Measurements from ENCODE around the gene HOXA4.

HOXA4 gene

GRCh38 chr7:27157702-27158431, 27.3 kb upstream of the HOXA4 start:
- DNase-seq, result no peak

DNA sequence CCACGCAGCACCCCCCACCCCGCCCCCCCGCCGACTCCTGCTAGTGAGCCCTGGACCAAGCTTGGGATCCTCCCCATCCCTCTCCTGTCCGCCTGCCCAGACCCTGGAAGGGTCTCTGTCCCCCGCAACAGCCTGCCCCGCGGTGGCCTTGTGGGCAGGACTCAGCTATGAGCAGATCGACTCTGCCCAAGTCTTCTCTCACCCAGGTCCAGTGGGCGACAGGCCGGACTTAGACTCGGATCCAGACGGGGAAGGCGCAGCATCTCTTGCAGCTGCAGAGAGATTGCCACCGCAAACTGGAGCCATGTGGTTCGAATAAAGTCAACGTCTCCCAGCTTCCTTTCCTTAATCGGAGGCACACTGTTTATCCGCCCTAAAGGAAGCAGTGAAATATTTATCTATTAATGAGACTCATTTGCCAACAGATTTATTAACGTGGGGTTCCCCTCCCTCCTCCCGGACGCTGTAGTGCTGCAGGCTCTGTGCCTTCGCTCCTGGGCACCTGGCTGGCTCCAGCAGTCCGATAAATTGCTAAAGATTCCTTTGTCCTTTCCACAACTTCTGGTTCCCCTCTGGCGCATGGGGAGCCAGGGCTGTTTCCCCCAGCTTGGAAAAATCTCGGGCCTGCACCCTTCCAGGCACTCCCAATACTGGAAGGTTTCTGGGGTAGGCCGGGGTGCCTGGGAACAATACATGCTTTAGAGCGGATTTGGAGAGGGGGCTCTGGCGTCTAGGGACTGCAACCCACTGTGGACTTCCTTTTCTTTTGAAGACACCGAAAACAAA, 26.6 kb upstream of the HOXA4 start:
- DNase-seq, result no peak

DNA sequence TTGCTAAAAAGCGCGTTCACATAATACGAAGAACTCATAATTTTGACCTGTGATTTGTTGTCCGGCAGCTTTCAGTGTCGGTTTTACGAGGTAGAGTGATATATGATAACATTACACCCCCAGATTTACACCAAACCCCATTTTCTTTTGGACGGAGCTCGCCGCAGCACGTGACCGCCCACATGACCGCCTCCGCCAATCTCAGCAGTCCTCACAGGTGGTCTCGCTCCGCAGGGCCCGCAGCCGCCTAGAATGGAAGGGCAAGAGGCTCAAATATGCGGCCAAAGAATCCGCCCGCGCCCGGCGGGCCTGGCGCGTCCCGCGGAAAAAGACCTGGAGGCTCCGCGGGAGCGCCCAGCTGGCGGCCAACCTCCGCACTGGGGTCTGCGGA, 25.9 kb upstream of the HOXA4 start, which contains the start of gene HOXA7:
HOXA7 (minus strand) TSS at position 168 of the 391 bp plus-strand sequence; CDS start at position 38, 130 bp downstream.
- no peak for DNase-seq

DNA sequence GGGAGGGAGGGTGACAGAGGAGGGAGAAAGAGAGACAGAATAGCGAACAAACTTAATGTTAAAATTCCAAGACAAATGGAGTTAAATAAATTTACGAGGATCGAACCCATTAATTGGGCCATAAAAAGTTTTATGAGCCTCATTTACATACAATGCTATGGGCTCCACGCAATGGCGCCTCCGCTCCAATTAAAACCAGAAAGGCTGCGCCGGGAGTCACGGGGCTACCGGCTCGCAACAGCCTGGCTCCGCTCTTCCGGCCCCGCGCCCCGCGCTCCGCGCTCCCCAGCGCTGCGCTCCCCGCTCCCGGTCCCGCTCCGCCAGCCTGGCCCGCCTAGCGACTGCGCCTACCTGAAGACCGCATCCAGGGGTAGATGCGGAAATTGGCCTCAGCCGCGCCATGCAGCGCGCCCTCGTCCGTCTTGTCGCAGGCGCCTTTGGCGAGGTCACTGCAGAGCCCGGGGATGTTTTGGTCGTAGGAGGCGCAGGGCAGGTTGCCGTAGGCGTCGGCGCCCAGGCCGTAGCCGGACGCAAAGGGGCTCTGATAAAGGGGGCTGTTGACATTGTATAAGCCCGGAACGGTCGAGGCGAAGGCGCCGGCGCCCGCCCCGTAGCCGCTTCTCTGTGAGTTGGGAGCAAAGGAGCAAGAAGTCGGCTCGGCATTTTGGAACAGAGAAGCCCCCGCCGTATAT, 25.4 kb upstream of the HOXA4 start:
- DNase-seq, result no peak

DNA sequence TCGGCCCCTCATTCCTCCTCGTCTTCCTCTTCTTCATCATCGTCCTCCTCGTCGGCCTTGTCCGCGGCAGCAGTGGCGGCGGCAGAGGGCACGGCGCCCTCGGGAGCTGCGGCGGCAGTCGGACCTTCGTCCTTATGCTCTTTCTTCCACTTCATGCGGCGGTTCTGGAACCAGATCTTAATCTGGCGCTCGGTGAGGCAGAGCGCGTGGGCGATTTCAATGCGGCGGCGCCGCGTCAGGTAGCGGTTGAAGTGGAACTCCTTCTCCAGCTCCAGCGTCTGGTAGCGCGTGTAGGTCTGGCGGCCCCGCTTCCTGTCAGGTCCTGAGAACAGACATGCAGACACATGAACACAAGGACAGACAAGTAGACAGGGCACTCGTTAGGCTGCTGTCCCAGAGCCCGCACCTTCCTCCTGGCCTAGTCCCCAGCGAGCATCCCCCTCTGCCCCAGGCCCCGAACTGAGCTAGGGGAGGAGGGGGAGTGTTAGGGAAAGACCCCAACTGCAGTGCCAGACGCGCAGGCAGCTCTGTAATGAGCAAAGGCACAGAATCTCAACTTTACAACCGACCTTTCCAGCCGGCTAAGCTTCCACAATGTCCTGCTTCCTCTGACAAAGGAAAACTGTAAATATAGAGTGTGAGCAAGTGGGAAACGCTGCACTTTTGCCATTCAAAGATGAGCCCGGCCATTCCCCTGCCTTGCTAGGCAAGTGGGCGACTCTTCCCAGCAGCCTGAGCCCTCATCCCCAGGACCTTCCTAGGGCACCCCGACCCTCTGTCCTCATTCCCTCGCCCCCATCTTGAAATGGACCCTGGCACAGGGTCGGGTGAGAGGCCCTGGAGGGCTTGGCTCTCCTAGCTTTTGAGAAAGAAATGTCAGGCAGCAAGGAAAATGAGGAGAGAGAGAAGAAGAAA, 24.6 kb upstream of the HOXA4 start:
- no peak for DNase-seq

DNA sequence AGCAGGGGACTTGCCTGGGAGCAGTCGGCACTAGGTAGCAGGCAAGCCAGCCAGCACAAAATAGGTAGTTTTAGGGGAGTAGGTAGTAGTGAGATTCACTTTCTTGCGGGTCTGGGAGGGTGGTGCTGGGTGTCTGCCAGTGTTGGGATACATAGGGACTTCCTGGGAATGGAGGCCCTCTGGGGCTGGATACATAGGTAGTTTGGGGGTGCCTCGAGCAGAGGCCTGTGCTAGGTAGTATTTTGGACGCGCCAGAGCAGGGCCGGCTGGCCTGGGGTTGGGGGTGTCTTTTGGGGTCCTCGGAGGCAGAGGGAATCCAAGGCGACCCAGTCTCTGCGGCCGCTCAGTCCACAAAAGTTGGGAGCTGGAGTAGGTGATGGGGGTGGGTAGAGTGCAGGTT, 23.8 kb upstream of the HOXA4 start:
- DNase-seq, result no peak

- no peak for DNase-seq
These were observed 23.0 kb upstream of the HOXA4 start for GRCh38 chr7:27153526-27153925.

GRCh38 chr7:27152816-27153442, 22.4 kb upstream of the HOXA4 start:
- DNase-seq, result no peak

DNA sequence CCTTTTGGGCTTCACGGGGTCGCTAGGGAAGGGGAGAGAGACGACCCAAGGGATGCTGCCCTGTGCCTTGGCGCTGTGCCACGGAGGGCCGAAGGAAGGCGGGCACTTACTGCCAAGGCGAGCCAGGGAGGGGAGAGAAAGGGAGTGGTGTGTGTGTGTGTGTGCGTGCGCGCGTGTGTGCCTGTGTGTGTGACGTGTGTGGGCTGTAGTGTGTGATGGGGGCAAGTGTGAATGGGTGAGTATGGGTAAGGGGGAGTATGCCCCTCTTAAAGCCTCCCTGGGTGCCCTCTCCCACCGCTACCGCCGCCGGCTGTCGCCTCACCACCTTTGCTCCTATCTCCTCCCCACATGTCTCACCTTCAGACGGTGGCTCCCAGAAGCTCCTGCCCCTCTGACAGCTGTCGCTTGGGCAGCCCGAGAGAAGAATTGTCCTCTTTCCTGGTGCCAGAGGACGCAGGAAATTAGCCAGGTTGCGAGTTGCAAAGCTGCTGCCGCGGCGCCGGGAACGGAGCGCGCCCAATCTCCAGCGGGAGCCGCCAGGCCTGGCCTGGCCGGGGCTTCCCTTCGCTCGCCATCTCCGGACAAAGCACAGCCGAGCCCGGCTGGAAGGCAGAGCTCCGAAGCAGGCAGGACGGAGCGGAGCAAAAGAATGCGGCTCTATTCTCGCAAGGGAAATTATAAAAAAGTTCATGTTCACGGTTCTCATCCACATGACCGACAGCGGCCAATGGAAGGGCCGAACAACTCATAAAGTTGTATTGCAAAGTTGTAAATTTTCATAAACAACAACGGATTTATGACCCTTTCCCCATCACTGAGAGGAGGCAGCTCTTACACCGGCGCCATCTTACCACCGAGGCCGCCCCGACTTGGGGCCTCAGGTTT, 21.6 kb upstream of the HOXA4 start, which contains the start of gene HOXA3:
HOXA3 (minus strand) TSS at position 653 of the 885 bp plus-strand sequence. CDS start 41,943 bp downstream, outside the sequence.
- no peak for DNase-seq

- DNase-seq, result no peak
These were observed 20.9 kb upstream of the HOXA4 start for GRCh38 chr7:27151341-27151930.

DNA sequence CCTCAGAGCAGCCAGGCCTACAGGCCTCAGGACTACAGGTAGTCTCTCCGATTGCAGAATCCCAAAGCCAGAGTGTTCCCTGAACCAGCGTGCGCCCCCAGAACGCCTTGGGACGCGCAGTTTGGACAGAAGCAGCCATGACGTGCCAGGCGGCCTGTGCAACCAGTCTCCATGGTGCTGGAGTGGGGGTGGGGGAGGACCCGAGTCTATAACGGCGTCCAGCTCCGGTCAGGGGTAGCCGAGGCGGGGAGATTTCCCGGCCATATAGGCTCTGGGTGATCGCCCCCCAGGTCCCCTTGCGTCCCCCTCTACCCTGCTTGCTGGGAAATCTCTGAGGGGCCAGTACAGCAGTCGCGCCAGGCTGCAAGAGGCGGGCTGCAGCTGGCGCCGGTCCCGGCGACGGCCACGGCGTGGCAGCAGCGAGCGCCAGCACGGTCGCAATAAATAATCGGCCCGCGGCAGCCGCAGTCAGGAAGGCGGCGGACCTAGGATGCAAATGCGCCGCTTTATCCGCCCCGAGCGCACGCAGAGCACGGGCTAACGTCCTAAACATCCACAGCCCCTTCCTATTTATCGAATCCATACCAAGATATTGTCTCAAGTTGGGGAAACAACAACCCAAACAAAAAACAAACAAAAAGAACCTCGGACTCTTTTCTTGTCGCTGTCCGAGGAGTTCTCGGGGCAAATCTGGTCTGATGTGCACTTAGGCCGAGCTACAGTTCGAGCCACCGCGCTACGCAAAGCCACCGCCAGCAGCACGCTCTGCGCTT, 20.2 kb upstream of the HOXA4 start:
- no peak for DNase-seq

DNA sequence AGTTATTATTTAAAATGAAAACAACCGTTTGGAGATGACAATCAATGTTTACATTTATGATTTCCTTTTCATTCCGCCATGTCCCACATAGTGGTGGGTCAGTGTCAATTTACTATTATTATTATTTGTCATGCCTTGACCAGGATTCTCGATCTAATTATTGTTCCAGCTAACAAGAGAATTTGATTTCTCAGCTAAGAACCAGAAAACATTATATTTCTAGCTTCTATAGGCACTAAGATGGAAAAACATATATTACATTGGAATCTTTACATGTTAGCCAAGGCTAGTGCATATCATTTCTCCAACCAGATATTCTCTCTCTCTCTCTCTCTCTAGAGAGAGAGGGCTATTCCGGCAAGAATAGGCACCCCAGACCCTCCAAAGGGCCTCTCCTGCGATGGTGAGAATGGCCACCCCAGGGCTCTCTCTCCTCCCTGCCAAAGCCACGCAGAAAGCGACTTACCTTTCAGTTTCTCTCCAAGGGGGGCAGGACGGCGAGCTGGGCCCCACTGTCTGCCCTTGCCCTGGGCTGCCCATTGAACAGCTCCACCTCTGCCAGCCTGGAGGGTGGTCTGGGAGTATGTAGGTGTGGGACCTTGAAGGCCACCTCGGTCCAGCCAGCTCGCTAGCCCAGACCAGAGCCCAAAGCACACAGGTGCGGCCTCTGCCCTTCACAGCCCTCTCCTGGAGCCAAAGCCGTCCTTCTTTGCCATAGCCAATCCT, 19.4 kb upstream of the HOXA4 start:
- DNase-seq, result no peak

DNA sequence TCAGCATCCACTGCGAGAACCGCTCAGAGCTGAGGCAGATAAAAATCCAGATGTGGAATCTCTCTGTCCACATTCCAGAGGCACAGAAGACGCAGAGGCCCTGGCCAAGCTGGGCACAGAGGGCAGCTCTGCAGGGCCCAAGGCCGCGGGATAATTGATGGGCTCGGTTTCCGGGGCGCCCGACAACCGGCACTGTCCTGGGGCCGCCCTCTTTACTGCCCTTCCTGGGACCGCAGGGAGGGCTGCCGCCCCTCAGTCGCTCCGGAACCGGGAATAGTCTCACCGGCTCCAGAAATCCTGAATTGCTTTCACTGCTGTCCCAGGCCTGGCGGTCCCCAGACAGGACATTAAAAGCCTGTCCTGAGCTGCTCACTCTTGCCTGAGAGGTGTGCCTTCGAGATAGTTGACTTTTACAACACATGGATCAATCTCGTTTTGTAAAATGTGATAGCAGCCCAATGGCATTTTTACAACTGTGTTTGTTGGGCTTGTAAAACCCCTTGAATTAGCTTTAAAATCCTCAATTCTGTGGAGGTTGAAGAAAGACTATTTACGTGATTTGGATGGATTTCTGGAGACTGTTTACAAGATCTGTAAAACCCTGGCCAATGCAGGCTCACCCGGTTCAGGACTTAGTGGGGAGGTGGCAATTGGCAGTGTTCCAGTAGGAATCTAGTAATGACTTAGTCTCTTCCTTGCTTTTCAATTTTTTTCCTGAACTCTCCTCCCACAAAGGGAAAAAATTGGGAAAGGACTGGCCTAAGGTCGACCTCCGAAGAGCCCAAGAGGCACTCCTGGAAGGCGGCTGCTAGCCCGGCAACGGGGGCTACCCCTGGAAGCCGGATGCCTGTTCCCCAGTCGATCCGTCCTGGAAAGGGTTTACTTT, 18.4 kb upstream of the HOXA4 start:
- no peak for DNase-seq

DNA sequence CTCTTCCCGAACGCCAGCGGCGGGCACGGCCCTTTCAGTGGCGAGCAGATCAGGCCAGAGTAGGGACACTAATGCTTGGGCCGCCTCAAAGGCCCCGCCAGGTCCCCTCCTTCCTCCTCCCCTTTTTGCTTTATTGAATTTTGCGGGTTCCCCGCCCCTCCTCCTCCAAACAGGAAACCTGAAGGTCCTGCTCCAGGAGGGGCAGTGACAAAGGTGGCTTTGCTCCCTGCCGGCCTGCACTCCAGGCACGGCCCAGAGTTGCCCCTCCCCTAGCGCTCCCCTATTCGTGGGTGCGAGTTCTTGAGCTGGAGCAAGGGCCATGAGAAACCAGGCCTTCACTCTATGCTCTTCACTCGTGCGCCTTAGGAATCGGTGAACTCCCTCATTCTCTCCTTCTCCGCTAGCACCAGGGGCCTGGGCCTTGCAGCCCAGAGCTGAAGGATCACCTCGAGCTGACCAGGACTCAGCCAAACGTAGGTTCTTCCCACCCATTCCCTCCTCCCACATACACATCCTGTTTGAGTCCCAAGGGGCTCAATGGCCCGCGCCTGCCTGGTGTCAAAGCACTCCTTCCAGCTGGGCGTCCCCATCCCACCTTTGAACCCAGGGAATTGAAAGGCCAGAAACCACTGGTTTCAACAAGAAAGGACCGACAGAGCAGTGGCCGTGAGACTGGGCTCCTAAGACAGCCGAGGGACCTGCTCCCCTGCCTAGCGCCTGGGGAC, 17.6 kb upstream of the HOXA4 start:
- no peak for DNase-seq

- no peak for DNase-seq
These were observed 16.9 kb upstream of the HOXA4 start, which contains the start of gene HOXA6 for GRCh38 chr7:27147199-27148030. HOXA6 (minus strand) TSS chr7:27147774; CDS start chr7:27147749, 25 bp downstream.

All from SHP77 treated with DMSO at 0.1 percent for 48 hours (cell line).